Glomerular endothelial cell (primary cell): ENCODE measurements around the gene SRP72. TPM values are rescaled to one million over a fixed set of nuclear protein-coding genes. Genes with fewer than 3 reads are reported as not detected.

Experiments
- DNase-seq: peaks from one replicate; pipeline ENCODE4 v3.0.0-alpha.2; 2011; ENCODE audit warnings: low read depth, low spot score; ENCODE audit errors: extremely low read depth
- total RNA-seq: library from RNA; depleted of rRNA; stranded (reverse); fragments of >200 nt; gene quantifications from 2 replicates; pipeline ENCODE4 v1.2.3, GENCODE V29; 2015

SRP72 gene
- total RNA-seq, 1 donor from 2014 or later, result 69.3 TPM

DNA sequence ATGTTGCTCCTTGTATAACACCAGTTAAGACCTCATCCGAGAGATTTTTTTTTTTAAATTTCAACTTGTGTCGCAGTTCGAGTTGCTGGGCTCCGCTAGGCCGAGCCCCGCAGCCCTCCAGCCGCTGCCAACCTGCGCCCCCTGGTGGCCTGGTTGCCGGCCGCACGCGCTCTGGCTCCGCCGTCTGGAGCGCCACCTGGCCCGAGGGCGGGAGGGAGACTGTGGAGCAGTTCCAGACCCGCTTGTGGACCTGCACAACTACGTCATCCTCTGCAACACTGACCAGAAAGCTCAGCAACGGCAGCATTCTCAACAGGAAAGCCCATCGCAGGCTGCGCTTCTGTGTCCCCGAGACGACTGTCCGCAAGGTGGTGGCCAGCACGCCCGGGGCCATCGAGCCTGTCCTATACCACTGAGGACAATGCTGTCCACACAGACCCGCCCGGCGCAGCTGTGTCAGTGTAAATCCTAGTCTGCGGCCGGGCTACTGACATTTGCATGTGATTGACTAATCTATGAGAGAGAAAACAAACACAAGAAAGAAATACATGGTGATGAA lies 77.2 kb downstream of the SRP72 start:
- no peak for DNase-seq

DNA sequence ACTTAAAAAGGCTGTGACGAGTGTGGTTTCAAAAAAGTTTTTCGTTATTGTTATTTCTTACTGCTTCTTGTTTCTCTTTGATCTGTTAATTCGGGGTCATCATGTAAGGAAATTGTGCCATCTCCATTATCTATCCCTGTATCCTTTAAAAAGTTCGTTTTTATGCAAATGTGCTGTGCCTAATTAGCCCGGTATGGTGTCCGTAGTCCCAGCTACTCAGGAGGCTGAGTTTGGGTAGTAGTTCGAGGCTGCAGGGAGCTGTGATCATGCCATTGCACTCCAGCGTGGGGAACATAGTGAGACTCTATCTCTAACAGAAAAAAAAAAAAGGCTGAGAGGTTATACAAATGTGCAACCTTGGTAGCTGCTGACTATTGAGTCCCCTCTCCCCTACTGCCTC lies 83.2 kb downstream of the SRP72 start:
- DNase-seq, result no peak

DNA sequence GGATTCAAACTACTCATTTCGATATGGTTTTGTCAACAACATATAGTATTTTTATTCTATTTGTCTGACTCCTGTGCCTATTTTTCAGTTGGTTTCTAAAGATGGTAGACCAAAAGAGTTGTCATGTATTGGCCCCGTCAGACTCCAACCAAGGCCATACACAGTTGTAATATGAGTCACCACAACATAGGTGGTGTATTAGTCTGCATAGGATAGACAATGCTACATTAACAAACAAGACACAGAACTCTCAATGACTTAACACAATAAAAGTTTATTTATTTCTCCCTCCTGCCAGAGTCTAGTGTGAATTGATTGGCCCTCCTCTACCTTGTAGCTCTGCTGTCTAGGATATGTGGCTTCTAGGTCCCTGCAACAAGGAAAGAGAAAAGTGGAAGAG lies 84.1 kb downstream of the SRP72 start:
- no peak for DNase-seq

- DNase-seq, result no peak
Measured at GRCh38 chr4:56552273-56552672, 84.9 kb downstream of the SRP72 start.

Other genes starting within 250 kb of the SRP72 start
- gene AASDH, start 80.1 kb upstream of the SRP72 start, total RNA-seq, result 3.9 and 6.2 TPM in 2 replicates
- 7.7 and 9.5 TPM in 2 replicates for gene PPAT, start 32.0 kb upstream of the SRP72 start, total RNA-seq
- 56.0 and 59.6 TPM in 2 replicates for gene PAICS, start 31.4 kb upstream of the SRP72 start, total RNA-seq
- 0.10 TPM in 1 of 2 replicates, not detected in the other for gene ARL9, start 38.2 kb downstream of the SRP72 start, total RNA-seq
- gene HOPX, start 213.7 kb downstream of the SRP72 start, total RNA-seq, result 1.8 and 18.3 TPM in 2 replicates